NCI-H2107 (cell line): Measurements from ENCODE around the gene FAHD2B.
"Not testable (repeated sequence)": the region's sequence is repeated elsewhere in the genome, so short reads cannot be mapped to it uniquely, and the experiment has no call there.

Source experiments
- DNase-seq: peaks from one replicate; lab custom pipeline; 2025; lab: John Stamatoyannopoulos, UW

The FAHD2B gene

GRCh38 chr2:97094772-97095611 is at the start of gene FAHD2B:
Gene FAHD2B (minus strand): TSS chr2:97094882. CDS start chr2:97091706, 3,176 bp downstream.
- DNase-seq = peak; percentile 12

GRCh38 chr2:97144016-97144415 is 49.3 kb upstream of the FAHD2B start:
- not testable (repeated sequence) for DNase-seq

GRCh38 chr2:97129090-97129489 is 34.4 kb upstream of the FAHD2B start:
- DNase-seq = not testable (repeated sequence)

- not testable (repeated sequence) for DNase-seq
These were observed 19.2 kb upstream of the FAHD2B start for GRCh38 chr2:97113882-97114255.

- not testable (repeated sequence) for DNase-seq
These were observed 18.6 kb upstream of the FAHD2B start, which contains the start of gene ANKRD36 for GRCh38 chr2:97113050-97113881. Gene ANKRD36 (plus strand): TSS chr2:97113153. CDS start chr2:97113740, 587 bp downstream.

GRCh38 chr2:97112320-97113049 is 17.8 kb upstream of the FAHD2B start:
- not testable (repeated sequence) for DNase-seq

GRCh38 chr2:97111246-97111645 is 16.6 kb upstream of the FAHD2B start:
- DNase-seq = not testable (repeated sequence)

GRCh38 chr2:97106878-97107277 is 12.2 kb upstream of the FAHD2B start:
- DNase-seq = not testable (repeated sequence)

GRCh38 chr2:97098786-97099372 is 4.2 kb upstream of the FAHD2B start:
- not testable (repeated sequence) for DNase-seq

- no peak for DNase-seq
These were observed 979 bp upstream of the FAHD2B start for GRCh38 chr2:97095661-97096060.

- not testable (repeated sequence) for DNase-seq
These were observed 505 bp downstream of the FAHD2B start for GRCh38 chr2:97093983-97094771.

GRCh38 chr2:97092946-97093345 is 1.7 kb downstream of the FAHD2B start:
- not testable (repeated sequence) for DNase-seq

GRCh38 chr2:97088706-97089105 is 6.0 kb downstream of the FAHD2B start:
- DNase-seq = not testable (repeated sequence)

GRCh38 chr2:97085093-97085492 is 9.6 kb downstream of the FAHD2B start:
- DNase-seq = not testable (repeated sequence)

- not testable (repeated sequence) for DNase-seq
These were observed 11.2 kb downstream of the FAHD2B start for GRCh38 chr2:97083516-97083915.

GRCh38 chr2:97082206-97082605 is 12.5 kb downstream of the FAHD2B start:
- not testable (repeated sequence) for DNase-seq

GRCh38 chr2:97080855-97081254 is 13.8 kb downstream of the FAHD2B start:
- DNase-seq = not testable (repeated sequence)

GRCh38 chr2:97077213-97077612 is 17.5 kb downstream of the FAHD2B start:
- DNase-seq = not testable (repeated sequence)

GRCh38 chr2:97070915-97071314 is 23.8 kb downstream of the FAHD2B start:
- not testable (repeated sequence) for DNase-seq

GRCh38 chr2:97068722-97069121 is 26.0 kb downstream of the FAHD2B start:
- not testable (repeated sequence) for DNase-seq

- no peak for DNase-seq
These were observed 26.6 kb downstream of the FAHD2B start for GRCh38 chr2:97068074-97068473.
